GM12878 (cell line): ENCODE results near the gene EPHB2. TPM values are rescaled to one million over a fixed set of nuclear protein-coding genes. Genes with fewer than 3 reads are reported as not detected.

Experiments
- ATAC-seq: fragments of 200-7000 bp; cut with Tn5 transposase; 3 replicates; pipeline ENCODE4 v1.9.1; 2020; ENCODE audit warnings: mild to moderate bottlenecking, moderate library complexity
- BruUV-seq: library from RNA; stranded (reverse); fragments of 400-500 nt; replicated peaks from 2 replicates; lab custom pipeline; 2021; lab: Mats Ljungman, UMichigan
- CTCF ChIA-PET: fragments of 300-600 bp; sonication (Branson Sonifier 250); formaldehyde crosslinking; extraction: SDS; loops from one replicate; lab custom pipeline; 2021; ENCODE audit warnings: inconsistent platforms; lab: Yijun Ruan, JAX
- POLR2A ChIA-PET: fragments of 350-600 bp; formaldehyde crosslinking; extraction: SDS; loops from one replicate; lab custom pipeline; 2021; ENCODE audit warnings: inconsistent platforms; lab: Charles Lee
- RAD21 ChIA-PET: fragments of 300-600 bp; sonication (Branson Sonifier 250); formaldehyde crosslinking; loops from one replicate; lab custom pipeline; 2023; ENCODE audit warnings: antibody characterized with exemption; ENCODE audit not compliant: unreplicated experiment; lab: Charles Lee
- SMC1A ChIA-PET: fragments of 300-600 bp; sonication (Branson Sonifier 250); formaldehyde crosslinking; loops from one replicate; lab custom pipeline; 2023; ENCODE audit not compliant: unreplicated experiment, uncharacterized antibody; lab: Charles Lee
- DNase-seq: peaks from one replicate; pipeline ENCODE4 v3.0.0-alpha.2; 2011; ENCODE audit warnings: low read depth, low spot score
- FAIRE-seq: peaks from 3 replicates; lab custom pipeline; 2011; peaks lifted over from hg19 to GRCh38; lab: Jason Lieb, UNC
- H2AFZ ChIP-seq: 2 replicates; pipeline ENCODE4 v1.6.0; 2011; ENCODE audit warnings: low read depth, low read length, control low read depth; ENCODE audit not compliant: control insufficient read depth
- H3K27ac ChIP-seq: 2 replicates; pipeline ENCODE4 v1.5.1; 2011; ENCODE audit warnings: control low read depth; ENCODE audit not compliant: control insufficient read depth, insufficient read depth
- H3K27me3 ChIP-seq, 2 experiments: replicated peaks in 1 of 2; 2 replicates each; pipeline versions ENCODE4 v1.6.0 to v1.6.1; 2011; ENCODE audit warnings: low read length in 1 of 2; ENCODE audit not compliant: control insufficient read depth in 2 of 2, insufficient read depth in 2 of 2
- H3K36me3 ChIP-seq, 2 experiments: 2 replicates each; pipeline ENCODE4 v1.5.1; 2011; ENCODE audit warnings: low read length in 1 of 2; ENCODE audit not compliant: control insufficient read depth in 2 of 2, insufficient read depth in 2 of 2
- H3K4me1 ChIP-seq: 2 replicates; pipeline ENCODE4 v1.6.1; 2011; ENCODE audit warnings: mild to moderate bottlenecking, low read length, moderate library complexity, mixed read lengths; ENCODE audit not compliant: control insufficient read depth, insufficient read depth
- H3K4me2 ChIP-seq: 2 replicates; pipeline ENCODE4 v1.6.0; 2011; ENCODE audit warnings: control low read depth; ENCODE audit not compliant: control insufficient read depth, insufficient read depth
- H3K4me3 ChIP-seq: fragments of 200-600 bp; sonication (generic); 2 replicates; pipeline ENCODE4 v1.5.1; 2016
- H3K79me2 ChIP-seq: 2 replicates; pipeline ENCODE4 v1.6.0; 2011; ENCODE audit warnings: low read length; ENCODE audit not compliant: control insufficient read depth, insufficient read depth
- H3K9ac ChIP-seq: 2 replicates; pipeline ENCODE4 v1.8.0; 2011; ENCODE audit warnings: low read length, control low read depth, mixed read lengths; ENCODE audit not compliant: control insufficient read depth, insufficient read depth
- H3K9me3 ChIP-seq: replicated peaks from 3 replicates; pipeline ENCODE4 v1.5.1; 2011; ENCODE audit warnings: mild to moderate bottlenecking, low read length; ENCODE audit not compliant: control insufficient read depth, insufficient read depth
- H4K20me1 ChIP-seq: 2 replicates; pipeline ENCODE4 v1.6.0; 2011; ENCODE audit not compliant: control insufficient read depth, insufficient read depth
- ATF7 ChIP-seq: fragments of 450-650 bp; IDR thresholded peaks from 2 replicates; pipeline ENCODE4 v1.6.1; 2016; ENCODE audit warnings: low read depth, mild to moderate bottlenecking
- CBX5 ChIP-seq: sonication (generic); IDR thresholded peaks from 2 replicates; pipeline ENCODE4 v1.6.1; 2016; ENCODE audit warnings: low read depth, moderate library complexity, mild to moderate bottlenecking, inconsistent platforms
- CREM ChIP-seq: IDR thresholded peaks from 2 replicates; pipeline ENCODE4 v1.6.1; 2014; ENCODE audit warnings: antibody characterized with exemption, low read depth
- IRF4 ChIP-seq: IDR thresholded peaks from 2 replicates; pipeline ENCODE4 v1.6.1; 2011; ENCODE audit warnings: low read depth, low read length
- JUNB ChIP-seq: IDR thresholded peaks from 2 replicates; pipeline ENCODE4 v1.6.1; 2016; ENCODE audit warnings: antibody characterized with exemption, mild to moderate bottlenecking
- MEF2B ChIP-seq: fragments of 450-650 bp; IDR thresholded peaks from 2 replicates; pipeline ENCODE4 v1.6.1; 2018; ENCODE audit warnings: mild to moderate bottlenecking, moderate library complexity; ENCODE audit not compliant: partially characterized antibody, poor library complexity, severe bottlenecking
- MTA3 ChIP-seq: IDR thresholded peaks from 2 replicates; pipeline ENCODE4 v1.6.1; 2012; ENCODE audit warnings: low read length, inconsistent platforms, borderline replicate concordance
- NR2C2 ChIP-seq: IDR thresholded peaks from 2 replicates; pipeline ENCODE4 v1.6.1; 2011; ENCODE audit warnings: borderline replicate concordance, low read depth; ENCODE audit not compliant: control insufficient read depth, insufficient read length
- NR2F1 ChIP-seq: fragments of 450-650 bp; conservative IDR thresholded peaks from 2 replicates; pipeline ENCODE4 v1.6.1; 2017; ENCODE audit warnings: mild to moderate bottlenecking
- PML ChIP-seq: IDR thresholded peaks from 2 replicates; pipeline ENCODE4 v1.6.1; 2012; ENCODE audit warnings: low read length, inconsistent platforms
- RAD21 ChIP-seq: IDR thresholded peaks from 2 replicates; pipeline ENCODE4 v1.6.1; 2011; ENCODE audit warnings: mild to moderate bottlenecking, low read depth, low read length, moderate library complexity; ENCODE audit not compliant: insufficient read depth
- SIN3A ChIP-seq: IDR thresholded peaks from 2 replicates; pipeline ENCODE4 v1.6.1; 2012; ENCODE audit warnings: low read depth, low read length, improper control_type of control experiment
- SPI1 ChIP-seq: IDR thresholded peaks from 2 replicates; pipeline ENCODE4 v1.6.1; 2011; ENCODE audit warnings: low read depth, mild to moderate bottlenecking, low read length, moderate library complexity, borderline replicate concordance; ENCODE audit not compliant: insufficient read depth
- SREBF2 ChIP-seq: IDR thresholded peaks from 2 replicates; pipeline ENCODE4 v1.6.1; 2012; ENCODE audit warnings: mild to moderate bottlenecking, low read length
- SRF ChIP-seq, 2 experiments: IDR thresholded peaks; 2 replicates each; pipeline ENCODE4 v1.6.1; 2011; ENCODE audit warnings: low read depth in 2 of 2, low read length in 2 of 2, mild to moderate bottlenecking in 1 of 2, moderate library complexity in 1 of 2
- TAF1 ChIP-seq: IDR thresholded peaks from 2 replicates; pipeline ENCODE4 v1.6.1; 2011; ENCODE audit warnings: mild to moderate bottlenecking, low read depth, low read length, borderline replicate concordance
- ZNF24 ChIP-seq: fragments of 450-650 bp; IDR thresholded peaks from 2 replicates; pipeline ENCODE4 v1.6.1; 2017; ENCODE audit warnings: antibody characterized with exemption, mild to moderate bottlenecking
- WGBS: methylation state at CpG from one replicate; pipeline ENCODE4 v1.1.6; 2016; ENCODE audit warnings: low lambda C conversion rate; ENCODE audit not compliant: insufficient replicate concordance, insufficient coverage; ENCODE audit errors: missing lambda C conversion rate; 5-methylcytosine and 5-hydroxymethylcytosine counted together
- in situ Hi-C: fragments of 300-500 bp; cut with MboI; formaldehyde crosslinking; loops from 9 replicates; pipeline ENCODE4 v1.14.3; 2018; ENCODE audit warnings: mixed read lengths
- intact Hi-C: fragments of 100-400 bp; cut with micrococcal nuclease; formaldehyde crosslinking; loops from one replicate; pipeline ENCODE4 v1.14.2; 2022; ENCODE audit not compliant: unreplicated experiment
- polyA plus RNA-seq, 11 experiments: library from polyadenylated mRNA; depleted of rRNA in 4 of 11; unstranded in 6 of 11; stranded (reverse) in 5 of 11; fragments of >200 nt; fragmentation: Nextera tagmentation in 4 of 11; fragmentation: Illumina TruSeq in 1 of 11; extraction: Ambion mirVana in 4 of 11; extraction: Trizol in 1 of 11; gene quantifications; 1 replicate in 1 of 11; 2 replicates in 10 of 11; pipeline versions ENCODE4 v1.2.1 to v1.2.3, GENCODE V29; 2011 to 2016; ENCODE audit warnings: inconsistent platforms in 2 of 11, missing spikeins in 2 of 11, low read depth in 1 of 11
- total RNA-seq, 4 experiments: library from RNA; depleted of rRNA in 3 of 4; stranded (reverse); fragments of >200 nt in 3 of 4; fragmentation: Illumina TruSeq in 1 of 4; extraction: Trizol in 1 of 4; gene quantifications; 2 replicates each; pipeline versions ENCODE4 v1.2.1 to v1.2.3, GENCODE V29; 2013 to 2021
- TF ChIP-seq, protein P1 (sequence below): fragments of 150-350 bp; IDR thresholded peaks from 2 replicates; pipeline ENCODE4 v1.6.1; 2016; ENCODE audit warnings: low read depth, low read length
- TF ChIP-seq, protein P2 (sequence below): fragments of 450-650 bp; IDR thresholded peaks from 2 replicates; pipeline ENCODE4 v1.6.1; 2017; ENCODE audit warnings: mild to moderate bottlenecking
- TF ChIP-seq, protein P3 (sequence below): IDR thresholded peaks from 2 replicates; pipeline ENCODE4 v1.6.1; 2011; ENCODE audit warnings: mild to moderate bottlenecking, low read depth, low read length, moderate library complexity; ENCODE audit not compliant: insufficient replicate concordance

The EPHB2 gene
- total and polyA plus RNA-seq, 10 of the 15 experiments (the other 5 are each of a cell fraction or from before 2014, with no cell fraction given) = 0.13 to 3.3 (median 0.92) TPM

DNA sequence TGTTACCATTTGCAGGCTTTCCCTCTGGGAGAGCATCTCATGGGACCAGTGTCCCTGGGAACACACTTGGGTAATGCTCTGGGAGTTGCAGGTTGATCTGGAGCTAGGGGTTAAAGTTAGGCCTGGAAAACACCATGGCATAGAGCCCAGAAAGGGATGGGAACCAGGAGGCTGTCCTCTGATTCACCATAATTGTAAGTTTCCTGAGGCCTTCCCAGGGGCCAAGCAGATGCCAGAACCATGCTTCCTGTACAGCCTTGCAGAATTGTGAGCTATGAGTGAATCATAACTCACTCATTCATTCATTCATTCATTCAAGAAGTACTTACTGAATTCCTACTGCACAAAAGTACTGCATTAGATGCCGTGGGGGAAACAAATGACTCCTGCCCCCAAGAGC lies 212.0 kb downstream of the EPHB2 start:
- H3K4me3 ChIP-seq = no peak overlapping the region
- H3K4me1 ChIP-seq = no peaks in the 10 kb centered on the region
- no TSS peak for BruUV-seq
- H3K27me3 ChIP-seq = no peaks in the 10 kb centered on the region; a peak in 1 of 4 replicates
- ATAC-seq = no peak
- H3K9me3 ChIP-seq = no peaks in the 10 kb centered on the region
- H3K36me3 ChIP-seq = no peaks in the 10 kb centered on the region
- no peak overlapping the region for H2AFZ ChIP-seq
- RAD21 ChIA-PET = no interaction called here
- intact Hi-C loops (no loop called here), in situ Hi-C loops (no loop called here)
- no peak for FAIRE-seq
- H4K20me1 ChIP-seq = no peaks in the 10 kb centered on the region
- CTCF ChIA-PET = no interaction called here
- POLR2A ChIA-PET = no interaction called here
- no peak overlapping the region for H3K4me2 ChIP-seq
- SMC1A ChIA-PET = no interaction called here
- no peak for DNase-seq
- H3K27ac ChIP-seq = no peak overlapping the region
- H3K79me2 ChIP-seq = no peaks in the 10 kb centered on the region
- 46% methylated on average over 1 of the region's 1 CpG for WGBS
- TF ChIP-seq TAF1 (no peak), JUNB (no peak), MEF2B (no peak), CBX5 (no peak), ZNF24 (no peak), SPI1 (no peak), SIN3A (no peak), NR2F1 (no peak), PML (no peak), ATF7 (no peak), RAD21 (no peak), CREM (no peak), NR2C2 (no peak), MTA3 (no peak), IRF4 (no peak), SREBF2 (no peak), SRF (IDR thresholded peaks at IDR 0.05; ENCODE audit: low read depth in 2 of 2, low read length in 2 of 2) (no peak)
- TF ChIP-seq, protein P1, sequence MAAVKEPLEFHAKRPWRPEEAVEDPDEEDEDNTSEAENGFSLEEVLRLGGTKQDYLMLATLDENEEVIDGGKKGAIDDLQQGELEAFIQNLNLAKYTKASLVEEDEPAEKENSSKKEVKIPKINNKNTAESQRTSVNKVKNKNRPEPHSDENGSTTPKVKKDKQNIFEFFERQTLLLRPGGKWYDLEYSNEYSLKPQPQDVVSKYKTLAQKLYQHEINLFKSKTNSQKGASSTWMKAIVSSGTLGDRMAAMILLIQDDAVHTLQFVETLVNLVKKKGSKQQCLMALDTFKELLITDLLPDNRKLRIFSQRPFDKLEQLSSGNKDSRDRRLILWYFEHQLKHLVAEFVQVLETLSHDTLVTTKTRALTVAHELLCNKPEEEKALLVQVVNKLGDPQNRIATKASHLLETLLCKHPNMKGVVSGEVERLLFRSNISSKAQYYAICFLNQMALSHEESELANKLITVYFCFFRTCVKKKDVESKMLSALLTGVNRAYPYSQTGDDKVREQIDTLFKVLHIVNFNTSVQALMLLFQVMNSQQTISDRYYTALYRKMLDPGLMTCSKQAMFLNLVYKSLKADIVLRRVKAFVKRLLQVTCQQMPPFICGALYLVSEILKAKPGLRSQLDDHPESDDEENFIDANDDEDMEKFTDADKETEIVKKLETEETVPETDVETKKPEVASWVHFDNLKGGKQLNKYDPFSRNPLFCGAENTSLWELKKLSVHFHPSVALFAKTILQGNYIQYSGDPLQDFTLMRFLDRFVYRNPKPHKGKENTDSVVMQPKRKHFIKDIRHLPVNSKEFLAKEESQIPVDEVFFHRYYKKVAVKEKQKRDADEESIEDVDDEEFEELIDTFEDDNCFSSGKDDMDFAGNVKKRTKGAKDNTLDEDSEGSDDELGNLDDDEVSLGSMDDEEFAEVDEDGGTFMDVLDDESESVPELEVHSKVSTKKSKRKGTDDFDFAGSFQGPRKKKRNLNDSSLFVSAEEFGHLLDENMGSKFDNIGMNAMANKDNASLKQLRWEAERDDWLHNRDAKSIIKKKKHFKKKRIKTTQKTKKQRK = no peak
- TF ChIP-seq, protein P2, sequence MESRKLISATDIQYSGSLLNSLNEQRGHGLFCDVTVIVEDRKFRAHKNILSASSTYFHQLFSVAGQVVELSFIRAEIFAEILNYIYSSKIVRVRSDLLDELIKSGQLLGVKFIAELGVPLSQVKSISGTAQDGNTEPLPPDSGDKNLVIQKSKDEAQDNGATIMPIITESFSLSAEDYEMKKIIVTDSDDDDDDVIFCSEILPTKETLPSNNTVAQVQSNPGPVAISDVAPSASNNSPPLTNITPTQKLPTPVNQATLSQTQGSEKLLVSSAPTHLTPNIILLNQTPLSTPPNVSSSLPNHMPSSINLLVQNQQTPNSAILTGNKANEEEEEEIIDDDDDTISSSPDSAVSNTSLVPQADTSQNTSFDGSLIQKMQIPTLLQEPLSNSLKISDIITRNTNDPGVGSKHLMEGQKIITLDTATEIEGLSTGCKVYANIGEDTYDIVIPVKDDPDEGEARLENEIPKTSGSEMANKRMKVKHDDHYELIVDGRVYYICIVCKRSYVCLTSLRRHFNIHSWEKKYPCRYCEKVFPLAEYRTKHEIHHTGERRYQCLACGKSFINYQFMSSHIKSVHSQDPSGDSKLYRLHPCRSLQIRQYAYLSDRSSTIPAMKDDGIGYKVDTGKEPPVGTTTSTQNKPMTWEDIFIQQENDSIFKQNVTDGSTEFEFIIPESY = no peak
- TF ChIP-seq, protein P3, sequence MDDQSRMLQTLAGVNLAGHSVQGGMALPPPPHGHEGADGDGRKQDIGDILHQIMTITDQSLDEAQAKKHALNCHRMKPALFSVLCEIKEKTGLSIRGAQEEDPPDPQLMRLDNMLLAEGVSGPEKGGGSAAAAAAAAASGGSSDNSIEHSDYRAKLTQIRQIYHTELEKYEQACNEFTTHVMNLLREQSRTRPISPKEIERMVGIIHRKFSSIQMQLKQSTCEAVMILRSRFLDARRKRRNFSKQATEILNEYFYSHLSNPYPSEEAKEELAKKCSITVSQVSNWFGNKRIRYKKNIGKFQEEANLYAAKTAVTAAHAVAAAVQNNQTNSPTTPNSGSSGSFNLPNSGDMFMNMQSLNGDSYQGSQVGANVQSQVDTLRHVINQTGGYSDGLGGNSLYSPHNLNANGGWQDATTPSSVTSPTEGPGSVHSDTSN = no peak
- H3K9ac ChIP-seq = no peak overlapping the region
